Stimulated activated CD8-positive, alpha-beta memory T cell treated with anti-CD3 and anti-CD28 coated beads, Interleukin-12 subunit alpha, Interleukin-12 subunit beta, amount 100 ng/mL, for 24 hours (primary cell): Measurements from ENCODE around the gene CASP6.

Experiments used
- DNase-seq: peaks from one replicate; pipeline ENCODE4 v3.0.0-alpha.2; 2020; ENCODE audit errors: extremely low read depth

Gene CASP6

GRCh38 chr4:109671350-109671749 is 31.9 kb downstream of the CASP6 start:
- DNase-seq, result no peak

GRCh38 chr4:109665783-109666485 is 37.3 kb downstream of the CASP6 start:
- no peak for DNase-seq

GRCh38 chr4:109662771-109663170 is 40.5 kb downstream of the CASP6 start:
- DNase-seq, result no peak

- DNase-seq, result no peak
Measured at GRCh38 chr4:109662116-109662515, 41.1 kb downstream of the CASP6 start.

GRCh38 chr4:109658871-109659410 is 44.3 kb downstream of the CASP6 start:
- DNase-seq, result no peak

GRCh38 chr4:109657854-109658418 is 45.3 kb downstream of the CASP6 start:
- DNase-seq, result no peak

GRCh38 chr4:109655396-109655795 is 47.8 kb downstream of the CASP6 start:
- no peak for DNase-seq

- no peak for DNase-seq
Measured at GRCh38 chr4:109649872-109650271, 53.4 kb downstream of the CASP6 start.

- DNase-seq, result no peak
Measured at GRCh38 chr4:109648997-109649575, 54.2 kb downstream of the CASP6 start.

GRCh38 chr4:109648266-109648996 is 54.8 kb downstream of the CASP6 start:
- no peak for DNase-seq

- DNase-seq, result no peak
Measured at GRCh38 chr4:109645874-109646710, 57.2 kb downstream of the CASP6 start.

GRCh38 chr4:109640644-109641043 is 62.6 kb downstream of the CASP6 start:
- DNase-seq, result no peak
